SU-DHL-6 (cell line): Measurements from ENCODE around the gene ARHGAP4.

ENCODE experiments used
- CTCF ChIP-seq: fragments of 200-600 bp; sonication (generic); IDR thresholded peaks from one replicate; pipeline ENCODE4 v1.5.1; 2017; ENCODE audit warnings: antibody characterized with exemption, mild to moderate bottlenecking, low read length, moderate library complexity; ENCODE audit not compliant: insufficient read depth, poor library complexity, severe bottlenecking
- EZH2phosphoT487 ChIP-seq: fragments of 200-600 bp; sonication (generic), shearing (Covaris generic); conservative IDR thresholded peaks from 2 replicates; pipeline ENCODE4 v1.6.1; 2018; ENCODE audit warnings: mild to moderate bottlenecking, antibody characterized with exemption, low read length, moderate library complexity, mixed read lengths

GRCh38 chrX:153906126-153906917, 19.7 kb downstream of the ARHGAP4 start:
- TF ChIP-seq CTCF = no peak
- no peak for TF ChIP-seq EZH2phosphoT487
